H1 (cell line): ENCODE results near the gene AGBL1. TPM values are rescaled to one million over a fixed set of nuclear protein-coding genes. Genes with fewer than 3 reads are reported as not detected.

Experiments used
- CTCF ChIA-PET: fragments of 300-600 bp; sonication (Branson Sonifier 250); formaldehyde crosslinking; loops from one replicate; lab custom pipeline; 2021; ENCODE audit not compliant: partially characterized antibody; lab: Charles Lee
- POLR2A ChIA-PET: fragments of 300-600 bp; sonication (Branson Sonifier 250); formaldehyde crosslinking; loops from one replicate; lab custom pipeline; 2021; ENCODE audit warnings: inconsistent platforms; ENCODE audit not compliant: partially characterized antibody; lab: Charles Lee
- DNase-seq, 2 experiments: peaks; one replicate each; pipeline versions ENCODE4 v3.0.0 to v3.0.0-alpha.2; 2010 to 2022; ENCODE audit warnings: low spot score in 2 of 2, low read depth in 1 of 2, mixed read lengths in 1 of 2
- FAIRE-seq: peaks from 2 replicates; lab custom pipeline; 2011; peaks lifted over from hg19 to GRCh38; lab: Jason Lieb, UNC
- H2AFZ ChIP-seq: 2 replicates; pipeline ENCODE4 v1.8.1; 2012; ENCODE audit warnings: low read length, inconsistent platforms
- H2AK5ac ChIP-seq: 2 replicates; pipeline ENCODE4 v1.6.1; 2013; ENCODE audit warnings: low read depth, low read length
- H2BK120ac ChIP-seq: replicated peaks from 2 replicates; pipeline ENCODE3; 2013; ENCODE audit warnings: low read depth, low read length, inconsistent platforms
- H2BK12ac ChIP-seq: 2 replicates; pipeline ENCODE4 v1.6.1; 2013; ENCODE audit warnings: low read depth, low read length
- H2BK15ac ChIP-seq: 2 replicates; pipeline ENCODE4 v1.6.1; 2013; ENCODE audit warnings: low read length
- H2BK20ac ChIP-seq: 2 replicates; pipeline ENCODE4 v1.6.1; 2013; ENCODE audit warnings: low read length
- H2BK5ac ChIP-seq: 2 replicates; pipeline ENCODE4 v1.6.1; 2013; ENCODE audit warnings: low read depth, low read length
- H3K14ac ChIP-seq: 2 replicates; pipeline ENCODE4 v1.6.1; 2013; ENCODE audit warnings: inconsistent platforms; ENCODE audit not compliant: insufficient read length
- H3K18ac ChIP-seq: 2 replicates; pipeline ENCODE4 v1.6.1; 2013; ENCODE audit warnings: low read length; ENCODE audit errors: extremely low read depth
- H3K23ac ChIP-seq: 2 replicates; pipeline ENCODE4 v1.6.1; 2013; ENCODE audit warnings: inconsistent platforms; ENCODE audit not compliant: insufficient read length
- H3K23me2 ChIP-seq: 2 replicates; pipeline ENCODE4 v1.6.1; 2013; ENCODE audit warnings: low read depth, low read length
- H3K27ac ChIP-seq: 2 replicates; pipeline ENCODE4 v1.6.1; 2011; ENCODE audit warnings: low read depth, low read length, inconsistent platforms
- H3K27me3 ChIP-seq, 4 experiments: replicated peaks in 1 of 4; 1 replicate in 1 of 4; 2 replicates in 3 of 4; pipeline versions ENCODE4 v1.6.1 to v1.8.1; 2011 to 2013; ENCODE audit warnings: low read length in 3 of 4, mild to moderate bottlenecking in 3 of 4, inconsistent platforms in 2 of 4, mixed read lengths in 2 of 4, moderate library complexity in 1 of 4; ENCODE audit not compliant: control insufficient read depth in 3 of 4, insufficient read depth in 3 of 4; ENCODE audit errors: extremely low read depth in 1 of 4
- H3K36me3 ChIP-seq, 4 experiments: 2 replicates each; pipeline versions ENCODE4 v1.6.1 to v1.8.1; 2011 to 2013; ENCODE audit warnings: mild to moderate bottlenecking in 4 of 4, low read length in 3 of 4, moderate library complexity in 2 of 4, control low read depth in 1 of 4, inconsistent platforms in 1 of 4; ENCODE audit not compliant: insufficient read depth in 4 of 4, control insufficient read depth in 2 of 4
- H3K4ac ChIP-seq: replicated peaks from 2 replicates; pipeline ENCODE3; 2013; ENCODE audit warnings: low read length, low read depth, mixed read lengths, inconsistent platforms; ENCODE audit not compliant: insufficient read length
- H3K4me1 ChIP-seq, 4 experiments: replicated peaks in 1 of 4; 1 replicate in 1 of 4; 2 replicates in 3 of 4; pipeline versions ENCODE4 v1.6.1 to v1.8.1; 2011 to 2013; ENCODE audit warnings: low read length in 3 of 4, inconsistent platforms in 2 of 4, mixed read lengths in 1 of 4; ENCODE audit not compliant: insufficient read depth in 4 of 4, control insufficient read depth in 3 of 4
- H3K4me2 ChIP-seq, 2 experiments: 2 replicates each; pipeline versions ENCODE4 v1.6.1 to v1.8.1; 2011 to 2013; ENCODE audit warnings: low read depth in 2 of 2, low read length in 2 of 2, control low read depth in 1 of 2, inconsistent platforms in 1 of 2, mild to moderate bottlenecking in 1 of 2; ENCODE audit not compliant: insufficient read depth in 1 of 2
- H3K4me3 ChIP-seq, 4 experiments: fragments of 200-600, 300-600 bp in 1 of 4; sonication (generic), shearing (Covaris generic), sonication (Bioruptor Twin) in 1 of 4; 2 replicates each; pipeline versions ENCODE4 v1.5.1 to v1.8.1; 2011 to 2016; ENCODE audit warnings: low read length in 4 of 4, low read depth in 3 of 4, control low read depth in 2 of 4, inconsistent platforms in 2 of 4, mild to moderate bottlenecking in 2 of 4, mixed read lengths in 1 of 4, moderate library complexity in 1 of 4; ENCODE audit not compliant: insufficient read depth in 2 of 4; ENCODE audit errors: extremely low read depth in 1 of 4
- H3K56ac ChIP-seq: replicated peaks from 2 replicates; pipeline ENCODE3; 2013; ENCODE audit warnings: low read depth, mild to moderate bottlenecking, mixed read lengths, low read length, inconsistent platforms; ENCODE audit not compliant: insufficient read length
- H3K79me1 ChIP-seq: 2 replicates; pipeline ENCODE4 v1.6.1; 2013; ENCODE audit warnings: low read depth, low read length, control low read depth
- H3K79me2 ChIP-seq, 2 experiments: 2 replicates each; pipeline versions ENCODE4 v1.6.1 to v1.8.1; 2012 to 2013; ENCODE audit warnings: low read length in 2 of 2, mild to moderate bottlenecking in 2 of 2, inconsistent platforms in 1 of 2; ENCODE audit not compliant: insufficient read depth in 2 of 2, control insufficient read depth in 1 of 2
- H3K9ac ChIP-seq, 4 experiments: replicated peaks in 1 of 4; 1 replicate in 1 of 4; 2 replicates in 3 of 4; pipeline versions ENCODE4 v1.6.1 to v1.8.1; 2011 to 2013; ENCODE audit warnings: low read depth in 3 of 4, low read length in 3 of 4, control low read depth in 2 of 4, mild to moderate bottlenecking in 2 of 4, moderate library complexity in 2 of 4, inconsistent platforms in 1 of 4; ENCODE audit errors: extremely low read depth in 1 of 4
- H3K9me3 ChIP-seq, 2 experiments: 2 replicates each; pipeline versions ENCODE4 v1.6.1 to v1.8.1; 2012 to 2013; ENCODE audit warnings: mild to moderate bottlenecking in 2 of 2, moderate library complexity in 2 of 2, control low read depth in 1 of 2, inconsistent platforms in 1 of 2, low read depth in 1 of 2, low read length in 1 of 2, mixed read lengths in 1 of 2; ENCODE audit not compliant: insufficient read depth in 2 of 2
- H4K20me1 ChIP-seq, 2 experiments: replicated peaks in 1 of 2; 2 replicates each; pipeline versions ENCODE3 to v1.8.1; 2011 to 2013; ENCODE audit warnings: inconsistent platforms in 2 of 2, low read length in 2 of 2, mild to moderate bottlenecking in 1 of 2; ENCODE audit not compliant: insufficient read depth in 2 of 2, control insufficient read depth in 1 of 2
- H4K5ac ChIP-seq: 2 replicates; pipeline ENCODE4 v1.6.1; 2013; ENCODE audit warnings: low read length, low read depth, mixed read lengths, inconsistent platforms; ENCODE audit not compliant: insufficient read length
- H4K8ac ChIP-seq: 2 replicates; pipeline ENCODE4 v1.8.0; 2013; ENCODE audit warnings: mild to moderate bottlenecking, moderate library complexity, low read length, inconsistent platforms; ENCODE audit not compliant: insufficient read depth; ENCODE audit errors: extremely low read depth
- H4K91ac ChIP-seq: replicated peaks from 2 replicates; pipeline ENCODE3; 2013; ENCODE audit warnings: low read length, mixed read lengths, inconsistent platforms; ENCODE audit not compliant: insufficient read length
- BRCA1 ChIP-seq: IDR thresholded peaks from 2 replicates; pipeline ENCODE4 v1.6.1; 2012; ENCODE audit warnings: low read depth, low read length, improper control_type of control experiment
- E2F6 ChIP-seq: IDR thresholded peaks from 2 replicates; pipeline ENCODE4 v1.6.1; 2012; ENCODE audit warnings: inconsistent platforms
- EGR1 ChIP-seq: IDR thresholded peaks from 2 replicates; pipeline ENCODE4 v1.6.1; 2011; ENCODE audit warnings: low read depth, low read length, borderline replicate concordance
- FOSL1 ChIP-seq: IDR thresholded peaks from 2 replicates; pipeline ENCODE4 v1.6.1; 2011; ENCODE audit warnings: mild to moderate bottlenecking, low read depth, low read length, moderate library complexity; ENCODE audit not compliant: insufficient read depth
- GTF2F1 ChIP-seq: IDR thresholded peaks from 2 replicates; pipeline ENCODE4 v1.6.1; 2012; ENCODE audit warnings: low read depth, low read length, improper control_type of control experiment, borderline replicate concordance
- JUN ChIP-seq: IDR thresholded peaks from 2 replicates; pipeline ENCODE4 v1.6.1; 2011; ENCODE audit warnings: low read depth, mild to moderate bottlenecking, improper control_type of control experiment, low read length
- KDM1A ChIP-seq: fragments of 200-600, 300-600 bp; sonication (generic); IDR thresholded peaks from 2 replicates; pipeline ENCODE4 v1.7.1; 2016; ENCODE audit warnings: mild to moderate bottlenecking, low read length, borderline replicate concordance
- MAFK ChIP-seq: IDR thresholded peaks from 2 replicates; pipeline ENCODE4 v1.6.1; 2012; ENCODE audit warnings: low read depth, mild to moderate bottlenecking, improper control_type of control experiment, low read length
- MAX ChIP-seq: IDR thresholded peaks from 2 replicates; pipeline ENCODE4 v1.6.1; 2012; ENCODE audit warnings: inconsistent platforms
- POLR2AphosphoS5 ChIP-seq: IDR thresholded peaks from 2 replicates; pipeline ENCODE4 v1.6.1; 2011; ENCODE audit warnings: low read depth, low read length
- RNF2 ChIP-seq: fragments of 200-900, 300-1000 bp; sonication (generic); IDR thresholded peaks from 2 replicates; pipeline ENCODE4 v1.7.1; 2016; ENCODE audit warnings: borderline replicate concordance, low read depth, mild to moderate bottlenecking, antibody characterized with exemption, low read length; ENCODE audit not compliant: poor library complexity, severe bottlenecking; ENCODE audit errors: missing control alignments
- TAF1 ChIP-seq: IDR thresholded peaks from 2 replicates; pipeline ENCODE4 v1.6.1; 2011; ENCODE audit warnings: mild to moderate bottlenecking, low read depth, low read length
- WGBS, 2 experiments: shearing (Covaris generic) in 1 of 2; methylation state at CpG; one replicate each; pipeline versions ENCODE4 v1.1.6 to v1.1.7; 2013 to 2015; ENCODE audit warnings: low lambda C conversion rate in 2 of 2, mixed read lengths in 2 of 2, inconsistent platforms in 1 of 2, low coverage in 1 of 2, missing lambda C conversion rate in 1 of 2; ENCODE audit not compliant: insufficient replicate concordance in 2 of 2, insufficient coverage in 1 of 2, insufficient read length in 1 of 2; ENCODE audit errors: extremely low coverage in 1 of 2, missing lambda C conversion rate in 1 of 2; 5-methylcytosine and 5-hydroxymethylcytosine counted together
- polyA plus RNA-seq, 7 experiments: library from polyadenylated mRNA; depleted of rRNA in 3 of 7; stranded (reverse) in 5 of 7; unstranded in 2 of 7; fragments of >200 nt in 5 of 7; fragments of 200-250 nt in 2 of 7; gene quantifications; 1 replicate in 5 of 7; 2 replicates in 1 of 7; 4 replicates in 1 of 7; pipeline versions ENCODE4 v1.2.1 to v1.2.3, GENCODE V29; 2011 to 2013; ENCODE audit warnings: missing spikeins in 2 of 7, mixed read lengths in 2 of 7
- total RNA-seq: library from RNA; stranded (reverse); fragmentation: NEBNext Ultra II Directional; extraction: Animal tissue kit (Norgen Biotek cat#: 25700); gene quantifications from 2 replicates; pipeline ENCODE4 v1.2.1, GENCODE V29; 2021

The AGBL1 gene
- total and polyA plus RNA-seq, 2 of the 8 experiments (the other 6 are each of a cell fraction or from before 2014, with no cell fraction given) = not detected

DNA sequence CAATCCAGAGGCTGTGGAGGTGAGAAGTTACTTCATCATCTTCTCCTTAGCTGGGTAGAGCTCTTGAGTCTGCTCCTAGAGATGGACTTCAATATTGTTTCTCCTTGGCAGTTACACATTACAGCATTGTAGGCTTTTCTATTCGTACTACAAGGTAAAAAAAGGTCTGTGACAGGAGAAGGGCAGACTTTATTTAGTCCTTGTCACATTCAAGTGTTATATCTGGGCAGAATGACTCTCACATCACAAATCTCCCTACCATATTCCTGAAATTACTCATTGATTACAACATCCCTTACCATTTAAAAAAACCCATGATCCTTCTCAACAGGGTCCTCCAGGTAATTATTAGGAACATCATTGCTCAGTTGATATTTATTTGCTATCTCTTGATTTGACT, 75.0 kb downstream of the AGBL1 start:
- no peak overlapping the region for H2BK12ac ChIP-seq
- no peaks in the 10 kb centered on the region for H3K79me2 ChIP-seq
- H3K4me2 ChIP-seq = no peak overlapping the region
- no peak overlapping the region for H3K56ac ChIP-seq
- no peak overlapping the region for H4K91ac ChIP-seq
- no peak for DNase-seq
- no peak overlapping the region for H2BK120ac ChIP-seq
- no peak overlapping the region for H3K4me3 ChIP-seq
- H3K36me3 ChIP-seq = no peaks in the 10 kb centered on the region
- H2BK15ac ChIP-seq = no peak overlapping the region
- no peak overlapping the region for H3K4ac ChIP-seq
- POLR2A ChIA-PET = no interaction called here
- no peaks in the 10 kb centered on the region for H3K79me1 ChIP-seq
- no peak overlapping the region for H2BK5ac ChIP-seq
- H4K5ac ChIP-seq = no peak overlapping the region
- H2AFZ ChIP-seq = no peak overlapping the region
- no peak overlapping the region for H3K9ac ChIP-seq
- no peaks in the 10 kb centered on the region for H3K27me3 ChIP-seq
- no peak overlapping the region for H2BK20ac ChIP-seq
- no peak overlapping the region for H3K18ac ChIP-seq
- CTCF ChIA-PET = no interaction called here
- H4K8ac ChIP-seq = no peak overlapping the region
- no peak overlapping the region for H2AK5ac ChIP-seq
- H3K14ac ChIP-seq = no peak overlapping the region
- no peaks in the 10 kb centered on the region for H3K23me2 ChIP-seq
- no peaks in the 10 kb centered on the region for H4K20me1 ChIP-seq
- H3K23ac ChIP-seq = no peak overlapping the region
- 95% methylated on average over 1 of the region's 1 CpG; no CpG with 5 or more reads in 1 of the 2 experiments for WGBS, 2 experiments
- H3K4me1 ChIP-seq = no peaks in the 10 kb centered on the region
- no peak overlapping the region for H3K27ac ChIP-seq
- no peaks in the 10 kb centered on the region for H3K9me3 ChIP-seq
- FAIRE-seq = no peak
- TF ChIP-seq JUN (no peak), BRCA1 (no peak), POLR2AphosphoS5 (no peak), E2F6 (no peak), GTF2F1 (no peak), TAF1 (no peak), RNF2 (no peak), FOSL1 (no peak), EGR1 (no peak), KDM1A (no peak), MAX (no peak), MAFK (no peak)
